WTC11 (cell line): Measurements from ENCODE around the gene PAOX. TPM values are rescaled to one million over a fixed set of nuclear protein-coding genes. Genes with fewer than 3 reads are reported as not detected.
"Not testable (repeated sequence)": the region's sequence is repeated elsewhere in the genome, so short reads cannot be mapped to it uniquely, and the experiment has no call there.

Experiments used
- ATAC-seq: fragments of 200-7000 bp; cut with Tn5 transposase; 2 replicates; pipeline ENCODE4 v1.10.0; 2021; ENCODE audit warnings: mild to moderate bottlenecking, moderate library complexity
- CTCF ChIA-PET: fragments of 300-600 bp; sonication (Branson Sonifier 250); formaldehyde crosslinking; loops from one replicate; lab custom pipeline; 2021; ENCODE audit warnings: antibody characterized with exemption; lab: Charles Lee
- POLR2A ChIA-PET: fragments of 350-600 bp; sonication (Branson Sonifier 250); formaldehyde crosslinking; loops from one replicate; lab custom pipeline; 2021; ENCODE audit warnings: antibody characterized with exemption; lab: Charles Lee
- DNase-seq: peaks from one replicate; pipeline ENCODE4 v3.0.0; 2021; ENCODE audit warnings: low spot score
- H3K27ac Mint-ChIP-seq: 2 replicates; pipeline ENCODE4 v1.8.0; 2021; ENCODE audit warnings: mixed read lengths
- H3K27me3 Mint-ChIP-seq: 2 replicates; pipeline ENCODE4 v1.8.0; 2021; ENCODE audit warnings: low read depth, mild to moderate bottlenecking, moderate library complexity, mixed read lengths
- H3K36me3 Mint-ChIP-seq: 2 replicates; pipeline ENCODE4 v1.8.0; 2021; ENCODE audit warnings: mixed read lengths
- H3K4me1 Mint-ChIP-seq: 2 replicates; pipeline ENCODE4 v1.8.0; 2022; ENCODE audit warnings: mixed read lengths
- H3K4me3 Mint-ChIP-seq: 2 replicates; pipeline ENCODE4 v1.8.0; 2021; ENCODE audit warnings: mild to moderate bottlenecking, moderate library complexity, mixed read lengths
- H3K9me3 Mint-ChIP-seq: 2 replicates; pipeline ENCODE4 v1.8.0; 2021; ENCODE audit warnings: mixed read lengths
- NFE2L1 ChIP-seq: sonication (generic); formaldehyde crosslinking; IDR thresholded peaks from 2 replicates; pipeline ENCODE4 v1.8.1; 2023; ENCODE audit warnings: missing genetic modification reagents
- PRDM15 ChIP-seq: sonication (generic); formaldehyde crosslinking; IDR thresholded peaks from 2 replicates; pipeline ENCODE4 v1.8.0; 2022; ENCODE audit warnings: missing genetic modification reagents
- ZNF138 ChIP-seq: sonication (generic); formaldehyde crosslinking; conservative IDR thresholded peaks from 2 replicates; pipeline ENCODE4 v1.8.1; 2022; ENCODE audit warnings: mild to moderate bottlenecking, moderate library complexity, missing genetic modification reagents
- total RNA-seq: library from RNA; stranded (reverse); gene quantifications from 3 replicates; pipeline ENCODE4 v1.2.3, GENCODE V29; 2021

The PAOX gene
- total RNA-seq, 1 experiment from 2014 or later: 3.6 TPM

- H3K36me3 Mint-ChIP-seq: peaks cover 3% of the 10 kb centered on the region
- no peaks in the 10 kb centered on the region for H3K9me3 Mint-ChIP-seq
- H3K27ac Mint-ChIP-seq: no peak overlapping the region
- no peak for TF ChIP-seq NFE2L1 (CRISPR knock-in tag)
- peak; percentile 34; the same call in 1 of the 2 replicates for TF ChIP-seq PRDM15
- no peak for TF ChIP-seq ZNF138
- TF ChIP-seq, all 79 proteins: peak for 1
- Mint-ChIP-seq H3K4me3 (peak overlapping the region; percentile 62), H3K4me1 (no peaks in the 10 kb centered on the region), H3K27me3 (peaks cover 14% of the 10 kb centered on the region)
- ChIA-PET POLR2A (no interaction called here), CTCF (interaction anchor here (1.2 kb wide), 1 partner anchor 93 kb away, joined by 4 read pairs; no protein-coding TSS in a partner anchor)
- ATAC-seq: peak; percentile 42
- DNase-seq: no peak
These were observed 44.0 kb downstream of the PAOX start for GRCh38 chr10:133422807-133423771.

DNA sequence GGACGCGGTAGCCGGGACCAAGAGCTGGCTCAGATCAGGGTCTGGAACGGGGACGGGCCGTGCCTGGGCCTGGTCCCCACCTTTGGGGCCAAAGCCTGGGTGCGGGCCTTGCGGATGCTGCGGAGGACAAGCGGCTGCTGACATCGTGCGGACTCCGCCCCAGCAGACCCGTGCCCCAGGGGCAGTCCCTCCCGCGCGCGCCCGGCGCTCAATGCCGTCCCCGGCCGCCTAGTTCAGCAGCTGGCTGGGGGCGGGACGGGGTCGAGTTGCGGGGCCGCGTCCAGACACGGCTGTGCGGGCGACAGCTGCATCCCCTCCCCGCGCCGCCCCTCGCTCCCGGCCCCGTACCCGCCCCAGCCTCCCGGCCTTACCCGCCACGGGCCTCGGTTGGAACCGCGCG lies 45.0 kb downstream of the PAOX start:
- H3K9me3 Mint-ChIP-seq, CTCF ChIA-PET, POLR2A ChIA-PET, H3K27ac Mint-ChIP-seq, DNase-seq, H3K36me3 Mint-ChIP-seq, H3K4me1 Mint-ChIP-seq, H3K4me3 Mint-ChIP-seq: not testable (repeated sequence)
- peak; percentile 10 for ATAC-seq
- H3K27me3 Mint-ChIP-seq: peaks cover 14% of the 10 kb centered on the region

DNA sequence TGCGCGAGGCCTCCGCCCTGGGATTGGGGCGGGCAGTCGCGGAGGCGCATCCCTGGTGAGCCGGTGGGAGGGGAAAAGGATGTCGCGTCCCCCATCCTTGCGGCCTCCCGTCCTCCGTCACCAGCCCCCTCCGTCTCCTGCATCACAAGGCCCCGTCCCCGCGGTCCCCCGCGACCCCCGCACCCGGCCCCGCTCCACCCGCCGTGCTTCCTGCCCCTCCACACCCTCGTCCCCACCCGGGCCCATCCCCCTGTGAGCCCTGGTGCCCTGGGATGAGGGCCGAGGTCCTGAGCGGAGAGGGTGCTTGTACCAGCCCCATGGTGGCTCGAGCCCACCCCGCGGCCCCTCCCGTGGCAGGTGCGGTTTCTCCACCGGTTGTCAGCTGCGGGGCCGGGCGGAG lies 45.5 kb downstream of the PAOX start, which contains the start of gene SPRN:
TSS of gene SPRN (minus strand) at position 25 of the 400 bp plus-strand sequence. CDS start 944 bp downstream, outside the sequence.
- POLR2A ChIA-PET, DNase-seq, H3K36me3 Mint-ChIP-seq, H3K4me1 Mint-ChIP-seq, H3K27ac Mint-ChIP-seq, ATAC-seq, CTCF ChIA-PET: not testable (repeated sequence)
- peaks cover 14% of the 10 kb centered on the region for H3K27me3 Mint-ChIP-seq
- H3K4me3 Mint-ChIP-seq: peak within 1 kb of the TSS; percentile 62
- H3K9me3 Mint-ChIP-seq: peaks cover 12% of the 10 kb centered on the region

- POLR2A ChIA-PET, H3K4me1 Mint-ChIP-seq, H3K27me3 Mint-ChIP-seq, H3K4me3 Mint-ChIP-seq, ATAC-seq, DNase-seq, CTCF ChIA-PET, H3K27ac Mint-ChIP-seq, H3K36me3 Mint-ChIP-seq: not testable (repeated sequence)
- peaks cover 21% of the 10 kb centered on the region for H3K9me3 Mint-ChIP-seq
These were observed 50.5 kb downstream of the PAOX start for GRCh38 chr10:133429571-133429970.

DNA sequence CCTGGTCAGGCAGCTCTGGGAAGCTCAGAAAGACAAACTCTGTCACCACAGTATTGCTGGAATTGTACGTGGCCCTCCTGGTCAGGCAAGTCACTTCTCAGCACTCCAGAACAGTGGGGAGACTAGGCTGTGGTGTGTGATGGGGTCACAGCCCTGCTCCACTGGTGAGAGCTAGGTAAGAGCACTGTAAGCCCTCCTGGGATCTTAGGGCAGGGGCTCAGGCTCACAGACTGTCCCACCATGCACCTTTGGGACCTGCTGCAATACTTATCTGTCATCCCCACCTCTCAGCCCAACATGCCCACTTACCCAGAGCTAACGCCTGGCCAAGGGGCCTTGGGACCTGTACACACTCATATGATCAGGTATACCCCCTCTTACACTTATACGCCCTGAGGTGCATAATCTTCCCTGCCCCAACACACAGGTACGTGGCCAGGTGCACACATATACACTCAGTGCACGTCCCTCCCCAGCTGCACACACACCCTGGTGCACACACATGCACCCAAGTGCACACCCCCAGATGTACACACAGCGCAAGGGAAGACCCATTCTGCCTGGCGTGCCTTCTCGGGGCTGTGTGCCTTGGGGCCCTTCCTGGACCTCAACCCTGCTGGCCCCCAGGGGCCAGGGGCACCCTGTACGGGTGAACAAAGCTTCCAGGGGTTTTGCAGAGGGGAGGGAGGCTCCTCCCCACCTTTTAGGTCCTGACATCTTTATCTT lies 53.0 kb downstream of the PAOX start:
- H3K4me3 Mint-ChIP-seq, ATAC-seq: not testable (repeated sequence)

GRCh38 chr10:133432789-133433188 lies 53.7 kb downstream of the PAOX start:
- POLR2A ChIA-PET, ATAC-seq, H3K4me3 Mint-ChIP-seq, H3K4me1 Mint-ChIP-seq, H3K27ac Mint-ChIP-seq, CTCF ChIA-PET, DNase-seq, H3K27me3 Mint-ChIP-seq: not testable (repeated sequence)
- peaks cover 17% of the 10 kb centered on the region for H3K36me3 Mint-ChIP-seq
- peaks cover 39% of the 10 kb centered on the region for H3K9me3 Mint-ChIP-seq

More for the DNA sequence above, 53.0 kb downstream of the PAOX start:
- H3K36me3 Mint-ChIP-seq: peaks cover 13% of the 10 kb centered on the region
- POLR2A ChIA-PET, H3K27ac Mint-ChIP-seq, H3K4me1 Mint-ChIP-seq, DNase-seq, H3K27me3 Mint-ChIP-seq, CTCF ChIA-PET: not testable (repeated sequence)
- H3K9me3 Mint-ChIP-seq: peaks cover 33% of the 10 kb centered on the region
